ENCODE data around the gene ENTPD8.
"Not testable (repeated sequence)": the region's sequence is repeated elsewhere in the genome, so short reads cannot be mapped to it uniquely, and the experiment has no call there.

Gene ENTPD8

DNA sequence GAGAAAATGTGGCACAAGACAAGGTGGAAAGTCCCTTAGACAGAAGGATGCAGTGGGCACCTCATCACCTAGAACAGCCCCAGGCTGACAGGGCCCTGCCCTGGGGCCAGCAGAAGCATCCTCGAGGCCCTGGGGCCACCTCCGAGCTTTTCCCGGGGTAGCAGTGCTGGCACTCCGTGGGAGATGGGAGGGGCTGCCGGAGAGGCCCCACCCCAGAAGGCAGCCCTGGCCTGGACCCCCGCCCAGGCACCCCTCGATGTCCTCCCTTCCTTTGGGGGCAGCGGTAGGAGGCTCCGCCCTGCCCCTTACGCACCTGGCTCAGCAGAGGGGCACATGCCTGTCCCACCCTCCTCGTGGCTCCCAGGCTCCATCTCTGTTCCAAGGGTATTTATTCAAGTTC is 35.7 kb upstream of the ENTPD8 start:
- no peak for DNase-seq (ENCODE audit: low spot score)

DNA sequence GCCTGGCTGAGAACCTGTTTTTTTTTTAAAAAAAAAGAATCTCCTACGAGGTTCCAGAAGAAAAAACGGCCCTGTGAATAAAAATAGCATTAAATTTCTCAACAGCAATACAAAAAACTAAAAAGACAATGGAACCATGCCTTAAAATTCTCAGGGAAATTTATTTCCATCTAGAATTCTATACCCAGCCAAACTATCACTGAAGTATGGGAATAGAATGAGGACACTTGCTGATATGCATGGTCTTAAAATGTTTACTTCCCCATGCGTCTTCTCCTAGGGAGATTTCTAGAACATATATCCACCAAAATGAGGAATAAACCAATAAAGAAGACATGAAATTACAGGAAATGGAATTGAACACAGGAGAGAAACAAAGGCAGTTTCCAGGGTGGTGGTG is 34.5 kb upstream of the ENTPD8 start:
- DNase-seq (ENCODE audit: low spot score), result no peak

DNA sequence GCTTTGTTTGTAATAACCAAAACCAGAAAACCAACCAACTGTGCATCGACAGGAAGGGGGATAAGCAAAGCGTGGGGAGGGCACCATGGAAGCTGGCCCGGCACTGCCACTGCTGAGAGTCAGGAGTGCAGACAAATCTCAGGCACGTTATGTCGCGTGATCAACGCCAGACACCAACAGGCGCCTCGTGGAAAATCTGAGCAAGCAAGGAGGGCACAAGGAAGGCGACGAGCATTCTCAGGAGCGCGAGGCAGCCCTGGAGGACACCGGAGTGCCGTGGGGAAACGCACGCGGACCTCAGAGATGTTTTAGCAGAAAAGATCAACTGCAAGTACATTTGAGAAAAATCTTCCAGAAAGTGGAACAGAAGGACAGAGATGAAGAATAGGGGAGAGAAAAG is 33.1 kb upstream of the ENTPD8 start:
- no peak for DNase-seq (ENCODE audit: low spot score)

DNA sequence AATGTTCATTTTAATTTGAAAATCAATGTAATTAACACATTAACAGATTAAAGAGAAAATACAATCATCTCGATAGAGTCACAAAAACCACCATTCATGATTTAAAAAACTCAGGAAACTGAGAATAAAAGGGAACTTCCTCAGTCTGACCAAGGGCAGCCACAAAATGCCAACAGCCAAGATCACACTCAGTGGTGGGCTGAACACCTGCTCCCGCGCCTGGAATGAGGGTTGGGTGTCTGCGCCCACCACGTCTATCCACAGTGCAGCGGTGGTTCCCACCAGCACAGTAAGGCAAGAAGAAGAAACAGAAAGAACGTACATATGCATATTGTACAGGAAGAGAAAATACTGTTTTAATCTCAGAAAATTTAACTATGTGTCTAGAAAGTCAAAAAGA is 29.6 kb upstream of the ENTPD8 start:
- DNase-seq (ENCODE audit: low spot score), result no peak

DNA sequence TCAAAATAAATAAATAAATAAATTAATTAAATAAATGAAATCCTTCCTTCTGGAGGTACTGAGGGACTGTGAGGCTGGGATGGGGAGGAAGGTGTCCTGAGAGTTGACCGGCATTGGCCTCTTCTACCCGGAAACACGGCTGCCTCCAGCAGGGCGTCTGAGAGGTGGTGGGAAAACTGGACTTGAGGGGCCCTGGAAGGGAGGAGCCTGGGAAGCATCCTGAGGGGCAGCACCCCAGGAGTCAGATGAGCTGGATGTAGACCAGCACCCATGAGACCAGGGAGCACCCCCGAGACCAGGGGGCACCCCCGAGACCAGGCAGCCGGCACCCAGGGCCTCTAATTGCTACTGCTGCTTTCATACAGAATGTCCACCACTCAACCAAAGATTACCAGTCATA is 26.7 kb upstream of the ENTPD8 start:
- no peak for DNase-seq (ENCODE audit: low spot score)

DNA sequence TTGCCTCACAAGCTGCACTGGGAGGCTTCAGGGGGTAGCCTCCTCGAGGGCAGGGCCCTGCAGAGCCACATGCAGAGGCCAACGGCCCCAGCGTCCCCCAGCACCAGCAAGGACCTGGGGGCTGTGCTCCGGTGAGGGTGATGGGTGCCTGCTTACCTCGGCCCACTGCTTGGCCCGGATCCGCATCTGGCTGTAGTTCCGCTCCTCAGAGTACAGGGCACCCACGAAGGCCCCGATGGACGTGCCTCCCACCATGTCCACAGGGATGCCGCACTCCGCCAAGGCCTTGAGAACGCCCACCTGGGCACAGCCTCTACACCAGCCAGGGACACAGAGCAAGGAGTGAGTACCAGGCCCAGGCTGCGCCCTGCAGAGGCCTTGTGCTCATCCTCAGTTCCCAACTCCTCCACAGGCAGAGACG is 26.0 kb upstream of the ENTPD8 start:
- DNase-seq (ENCODE audit: low spot score), result no peak

DNA sequence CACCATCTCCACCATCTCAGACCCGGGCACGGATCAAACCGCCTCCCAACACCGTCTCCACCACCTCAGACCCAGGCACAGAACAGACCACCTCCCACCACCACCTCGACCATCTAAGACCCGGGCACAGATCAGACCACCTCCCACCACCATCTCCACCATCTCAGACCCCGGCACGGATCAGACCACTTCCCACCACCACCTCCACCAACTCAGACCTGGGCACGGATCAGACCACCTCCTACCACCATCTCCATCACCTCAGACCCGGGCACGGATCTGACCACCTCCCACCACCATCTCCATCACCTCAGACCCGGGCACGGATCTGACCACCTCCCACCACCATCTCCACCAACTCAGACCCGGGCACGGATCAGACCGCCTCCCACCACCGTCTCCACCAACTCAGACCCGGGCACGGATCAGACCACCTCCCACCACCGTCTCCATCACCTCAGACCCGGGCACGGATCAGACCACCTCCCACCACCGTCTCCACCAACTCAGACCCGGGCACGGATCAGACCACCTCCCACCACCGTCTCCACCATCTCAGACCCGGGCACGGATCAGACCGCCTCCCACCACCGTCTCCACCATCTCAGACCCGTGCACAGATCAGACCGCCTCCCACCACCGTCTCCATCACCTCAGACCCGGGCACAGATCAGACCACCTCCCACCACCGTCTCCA is 25.4 kb upstream of the ENTPD8 start:
- DNase-seq (ENCODE audit: low spot score), result not testable (repeated sequence)

DNA sequence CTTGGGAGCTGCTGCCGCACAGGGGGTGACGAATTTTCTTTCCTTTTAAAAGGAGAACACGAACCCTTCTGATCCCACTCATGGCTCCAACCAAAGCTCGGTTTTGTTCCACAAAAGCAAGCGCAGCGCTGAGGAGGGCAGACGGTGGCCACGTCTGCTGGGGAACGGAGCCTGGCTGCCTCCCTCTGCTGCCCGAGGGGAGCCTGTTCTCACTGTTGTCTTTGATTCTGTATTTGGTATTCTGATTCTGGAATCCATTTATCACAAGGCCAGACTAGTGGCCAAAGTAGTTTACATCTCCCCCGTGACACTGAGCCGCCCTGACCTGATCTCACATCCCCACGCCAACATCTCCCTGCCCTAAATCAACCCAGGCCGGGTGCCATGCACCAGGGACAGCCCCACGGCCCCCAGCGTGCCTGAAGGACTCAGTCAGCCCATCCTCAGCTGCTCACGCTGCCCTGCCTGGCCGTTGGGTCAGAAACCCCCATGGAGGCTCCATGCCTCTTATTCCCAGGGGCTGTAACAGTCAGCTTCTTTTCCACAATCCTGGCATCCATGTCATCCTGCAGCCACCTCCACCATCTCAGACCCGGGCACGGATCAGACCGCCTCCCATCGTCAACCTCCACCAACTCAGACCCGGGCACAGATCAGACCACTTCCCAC is 24.7 kb upstream of the ENTPD8 start:
- no peak for DNase-seq (ENCODE audit: low spot score)

DNA sequence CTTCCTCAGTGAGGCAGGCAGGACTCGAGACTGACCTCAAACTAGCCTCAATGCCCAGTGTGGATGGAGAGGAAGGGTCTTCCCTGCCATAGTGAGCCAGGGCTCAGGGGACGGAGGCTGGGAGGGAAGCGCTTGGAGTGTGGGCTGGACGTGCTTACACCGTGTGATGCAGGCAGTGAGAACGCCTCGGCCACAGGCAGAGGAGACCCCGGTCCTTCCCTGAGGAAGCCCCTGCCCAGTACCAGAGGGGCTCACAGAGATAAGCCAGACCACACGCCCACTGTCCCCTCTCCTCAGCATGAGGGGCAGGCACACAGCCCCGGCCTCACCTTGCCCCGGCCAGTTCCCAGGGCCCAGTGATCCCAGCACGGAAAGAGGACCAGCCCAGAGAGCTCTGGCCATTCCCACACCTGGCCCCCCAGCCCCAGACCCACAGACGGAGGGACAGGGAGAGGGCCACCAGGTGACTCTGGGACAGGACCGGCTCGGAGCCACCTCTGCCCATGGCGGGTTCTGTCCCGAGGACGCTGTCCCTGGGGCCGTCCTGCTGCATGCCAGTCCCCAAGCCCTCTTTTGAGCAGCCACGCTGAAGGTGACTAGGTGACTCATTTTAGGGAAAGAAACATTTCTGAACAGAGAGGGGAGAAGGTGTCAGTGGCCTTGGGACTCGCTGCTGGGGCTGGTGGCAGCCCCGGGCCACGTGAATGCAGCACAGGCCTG is 24.0 kb upstream of the ENTPD8 start:
- no peak for DNase-seq (ENCODE audit: low spot score)

DNA sequence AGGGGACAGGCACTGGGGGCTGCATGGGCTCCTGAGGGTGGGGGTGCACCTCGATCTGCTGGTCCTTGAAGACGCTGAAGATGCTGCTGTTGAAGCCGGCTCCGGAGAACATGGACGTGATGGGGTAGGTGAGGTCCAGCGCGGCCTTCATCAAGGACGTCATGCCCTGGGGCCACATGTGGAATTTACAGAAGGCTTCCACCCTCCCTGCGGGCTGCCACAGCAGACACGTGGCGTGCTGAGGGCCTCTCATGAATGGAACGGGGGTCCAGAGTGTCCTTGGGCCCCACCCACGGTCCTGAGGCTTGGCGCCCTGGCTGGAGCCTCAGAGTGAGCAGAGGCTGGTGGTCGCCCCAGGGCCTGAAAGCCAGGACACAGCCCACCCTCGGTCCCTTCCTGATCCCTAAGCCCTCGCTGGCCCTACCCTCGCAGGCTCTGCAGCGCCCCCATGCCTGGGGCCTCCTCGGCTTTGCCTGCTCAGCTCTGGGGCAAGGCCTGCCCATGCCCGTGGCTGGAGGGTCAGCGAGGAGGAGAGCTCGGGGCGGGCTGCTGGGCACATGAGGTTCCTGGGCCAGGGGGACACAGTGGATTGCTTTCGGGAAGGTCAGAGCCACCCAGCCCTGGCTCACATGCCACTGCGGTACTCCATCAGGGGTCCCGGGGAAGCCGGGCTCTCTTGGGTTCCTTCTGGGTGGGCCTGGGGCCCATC is 23.3 kb upstream of the ENTPD8 start:
- DNase-seq (ENCODE audit: low spot score), result no peak

DNA sequence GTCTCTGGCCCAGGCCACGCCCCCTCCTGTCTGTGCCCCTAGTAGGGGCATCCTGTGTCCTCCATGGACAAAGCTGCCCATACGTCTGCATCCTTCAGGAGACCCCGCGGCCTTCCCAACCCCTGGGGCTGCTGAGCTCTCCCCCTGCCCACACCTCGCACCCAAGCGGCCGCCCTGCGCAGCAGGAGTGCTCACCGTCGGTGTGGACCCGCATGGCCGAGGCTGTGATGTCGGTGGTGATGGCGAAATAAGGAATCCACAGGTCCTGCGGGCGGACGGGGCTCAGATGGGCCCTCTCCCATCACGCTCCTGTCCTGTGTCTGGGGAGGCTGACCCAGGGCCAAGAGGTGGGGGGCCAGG is 22.8 kb upstream of the ENTPD8 start:
- no peak for DNase-seq (ENCODE audit: low spot score)

DNA sequence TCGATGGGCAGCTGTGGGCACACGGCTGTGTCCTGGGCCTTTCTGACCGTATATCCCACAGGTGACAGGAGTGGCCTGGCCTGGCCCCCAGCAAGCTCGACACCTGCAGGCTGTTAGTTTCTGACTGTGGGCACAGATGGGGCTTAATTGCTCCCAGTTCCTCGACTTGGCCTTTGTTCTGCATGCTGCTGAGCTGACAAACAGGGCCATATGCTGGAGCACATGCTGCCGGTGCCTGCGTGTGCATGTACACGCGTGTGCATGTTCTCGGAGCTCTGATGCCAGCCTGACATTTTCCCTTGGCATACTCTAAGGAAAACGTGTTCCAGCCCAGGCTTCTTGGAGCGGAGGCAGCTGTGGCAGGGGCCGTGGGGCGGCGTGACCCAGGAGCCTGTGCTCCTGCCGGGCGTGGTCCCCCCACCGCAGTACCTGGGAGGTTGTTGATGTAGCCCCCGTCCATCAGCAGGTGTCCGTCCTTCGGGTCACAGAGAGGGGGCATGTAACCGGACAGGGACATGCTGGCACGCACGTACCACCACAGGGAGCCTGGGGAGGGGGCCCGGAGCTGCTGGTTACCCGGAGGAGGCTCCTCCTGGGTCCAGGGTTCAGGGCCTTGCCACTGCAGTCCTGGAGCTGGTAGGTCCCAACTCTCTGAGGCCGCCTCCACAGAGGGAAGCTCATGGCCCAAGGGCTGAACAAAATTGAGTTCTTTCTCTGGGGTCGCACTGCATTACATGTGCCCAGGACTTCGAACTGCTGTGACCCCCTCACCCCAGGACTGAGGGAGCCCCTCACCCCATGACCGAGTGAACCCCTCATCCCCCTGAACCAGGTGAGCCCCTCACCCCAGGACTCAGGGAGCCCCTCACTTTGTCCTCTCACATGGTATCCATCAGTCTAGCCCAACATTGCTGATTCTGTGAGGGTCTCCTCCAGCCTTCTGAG is 22.1 kb upstream of the ENTPD8 start:
- no peak for DNase-seq (ENCODE audit: low spot score)

DNA sequence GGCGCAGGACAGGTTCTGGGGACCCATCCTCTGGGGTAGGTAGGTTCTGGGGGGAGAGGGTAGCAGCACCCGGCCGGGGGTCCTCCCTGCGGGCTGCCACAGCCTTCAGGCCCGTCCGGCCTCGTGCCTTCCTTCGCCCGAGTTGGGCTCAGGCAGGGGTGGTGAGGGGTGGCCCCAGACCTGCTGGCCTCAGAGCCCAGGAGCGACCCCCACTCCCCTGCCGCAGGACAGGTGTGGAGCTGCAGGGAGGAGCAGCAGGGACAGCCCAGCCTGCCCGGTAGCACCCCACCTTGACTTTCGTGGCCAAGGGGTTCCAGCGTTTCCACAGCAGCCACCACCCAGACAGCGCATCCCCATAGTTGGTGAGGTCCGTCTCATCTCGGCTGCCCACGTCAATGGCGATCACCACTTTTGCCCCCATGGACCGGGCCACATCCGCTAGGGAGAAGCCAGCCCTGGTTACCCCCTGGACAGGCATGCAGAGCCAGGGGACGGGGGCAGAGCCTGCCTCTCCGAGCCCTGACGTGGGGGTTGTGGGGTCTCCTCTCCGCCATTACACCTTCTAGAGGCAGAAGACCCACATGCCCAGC is 21.3 kb upstream of the ENTPD8 start:
- no peak for DNase-seq (ENCODE audit: low spot score)

DNA sequence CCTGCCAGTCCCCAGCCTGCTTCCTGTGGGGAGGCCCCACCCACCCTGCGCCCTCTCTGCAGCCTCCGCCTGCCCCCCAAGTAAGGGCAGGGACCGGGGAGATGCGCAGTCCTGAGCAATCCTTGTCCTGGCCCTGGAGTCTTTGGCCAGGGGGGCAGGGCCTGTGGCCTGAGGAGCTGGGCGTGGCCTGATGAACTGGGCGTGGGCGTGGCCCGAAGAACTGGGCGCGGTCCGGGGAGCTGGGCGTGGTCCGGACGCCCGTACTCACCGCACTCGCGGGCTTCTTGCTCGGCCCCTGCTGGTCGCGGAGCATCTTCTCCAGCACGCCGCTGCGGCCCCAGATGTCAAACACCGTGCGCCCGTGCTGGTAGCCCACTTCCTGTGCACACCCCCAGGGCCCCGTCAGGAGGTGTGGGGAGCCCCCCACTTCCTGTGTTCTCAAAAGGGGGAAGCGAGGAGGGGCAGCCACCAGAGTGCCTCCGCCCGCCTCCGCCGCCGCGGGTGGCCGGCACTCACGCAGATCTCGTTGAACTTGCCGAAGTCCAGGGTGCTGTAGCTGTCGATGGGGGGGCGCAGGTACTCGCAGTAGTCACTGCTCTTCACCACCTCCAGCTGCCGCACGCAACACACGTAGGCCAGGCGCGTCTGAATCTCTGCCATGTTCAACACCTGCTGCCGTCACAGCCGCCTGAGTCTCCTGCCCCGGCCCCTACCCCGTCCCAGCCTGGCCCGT is 20.7 kb upstream of the ENTPD8 start:
- no peak for DNase-seq (ENCODE audit: low spot score)

DNA sequence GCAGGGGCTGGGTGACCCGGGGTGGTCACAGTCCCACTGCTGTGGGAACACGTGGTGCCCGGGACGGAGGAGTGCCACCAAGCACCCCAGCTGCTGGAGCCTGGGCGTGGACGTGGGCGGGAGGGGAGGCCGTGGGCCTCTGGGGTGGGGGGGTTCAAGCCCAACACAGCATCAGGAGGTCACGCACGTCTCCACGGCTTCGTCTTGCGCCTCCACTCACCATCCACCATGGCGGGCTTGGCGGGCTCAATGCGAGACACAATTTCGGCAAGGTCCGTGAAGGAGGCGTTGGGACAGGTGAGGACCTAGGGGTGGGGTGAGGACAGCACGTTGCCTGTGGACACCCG is 20.1 kb upstream of the ENTPD8 start:
- no peak for DNase-seq (ENCODE audit: low spot score)

DNA sequence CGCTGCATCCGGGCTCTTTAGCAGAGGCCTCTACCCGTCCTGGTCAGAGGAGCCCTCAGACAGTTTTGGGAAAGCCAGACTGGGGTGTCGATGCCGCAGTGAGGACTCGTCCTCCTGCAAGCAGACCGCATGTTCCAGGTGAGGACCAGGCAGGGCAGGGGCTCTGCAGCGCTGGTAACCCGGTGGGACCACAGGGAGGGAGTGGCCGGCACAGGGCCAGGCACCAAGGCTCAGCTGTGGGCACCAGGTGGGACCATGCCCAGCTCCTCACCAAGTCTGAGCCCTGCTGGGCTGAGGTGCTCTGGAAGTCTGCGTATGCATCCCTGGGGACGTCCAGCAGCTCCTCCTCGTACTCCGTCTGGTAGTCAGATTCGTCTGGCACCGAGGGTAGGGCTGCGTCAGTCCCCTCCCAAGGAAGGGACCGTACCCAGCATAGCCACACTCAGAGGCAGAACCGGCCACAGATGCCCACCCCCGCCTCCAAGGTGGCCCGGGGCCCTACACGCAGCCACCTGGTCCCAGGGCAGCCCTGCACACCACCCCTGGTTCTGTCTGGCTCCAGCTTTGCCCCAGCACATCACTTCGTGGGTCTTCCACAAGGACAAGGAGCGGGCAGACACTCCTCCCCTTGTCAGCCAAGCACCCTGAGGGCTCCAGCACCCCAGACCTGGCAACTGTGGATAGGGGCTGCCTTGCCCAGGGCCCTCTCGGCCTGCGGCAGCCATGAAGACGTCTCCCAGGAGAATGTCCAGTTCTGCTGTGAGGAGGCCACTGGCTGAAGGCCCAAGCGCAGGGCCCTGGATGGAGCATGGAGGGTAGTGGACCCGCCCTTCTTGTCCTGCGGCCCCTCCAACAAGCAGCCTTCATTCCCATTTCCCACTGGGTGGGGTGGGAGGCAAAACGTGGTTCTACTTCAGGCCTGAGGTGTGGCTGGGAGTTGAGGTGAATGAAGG is 19.5 kb upstream of the ENTPD8 start:
- DNase-seq (ENCODE audit: low spot score), result no peak

DNA sequence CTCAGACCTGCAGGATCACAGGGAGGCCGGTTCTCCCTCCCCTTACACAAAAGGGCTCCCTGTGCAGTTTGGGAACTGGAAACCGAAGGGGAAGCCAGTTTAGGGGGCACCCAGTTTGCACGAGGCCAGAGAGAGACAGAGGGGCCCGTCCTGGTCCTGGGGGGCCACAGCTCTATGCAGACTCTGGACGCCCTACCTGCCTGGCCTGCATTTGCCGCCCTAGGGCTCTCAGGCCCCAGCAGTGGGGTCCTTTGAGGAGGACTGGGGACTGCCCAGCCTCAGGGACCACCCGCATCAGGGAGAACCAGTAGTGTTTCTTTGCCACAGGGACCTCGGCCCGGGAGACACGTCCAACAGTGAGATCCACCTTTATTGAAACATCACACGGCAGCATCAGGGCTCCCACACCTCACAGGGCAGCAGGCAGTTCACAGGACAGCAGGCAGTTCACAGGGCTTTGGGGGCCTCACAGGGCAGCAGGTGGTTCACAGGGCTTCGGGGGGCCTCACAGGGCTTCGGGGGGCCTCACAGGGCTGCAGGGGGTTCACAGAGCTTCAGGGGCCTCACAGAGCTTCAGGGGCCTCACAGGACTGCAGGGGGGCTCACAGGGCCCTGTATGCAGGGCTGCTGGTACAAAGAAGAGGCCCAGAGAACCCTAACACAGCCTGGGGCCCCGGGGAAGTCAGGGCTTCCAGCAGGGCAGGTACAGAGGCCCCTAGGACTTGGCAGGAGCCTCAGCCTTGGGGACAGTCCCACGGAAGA is 18.6 kb upstream of the ENTPD8 start:
- peak; percentile 71 for DNase-seq (ENCODE audit: low spot score)

DNA sequence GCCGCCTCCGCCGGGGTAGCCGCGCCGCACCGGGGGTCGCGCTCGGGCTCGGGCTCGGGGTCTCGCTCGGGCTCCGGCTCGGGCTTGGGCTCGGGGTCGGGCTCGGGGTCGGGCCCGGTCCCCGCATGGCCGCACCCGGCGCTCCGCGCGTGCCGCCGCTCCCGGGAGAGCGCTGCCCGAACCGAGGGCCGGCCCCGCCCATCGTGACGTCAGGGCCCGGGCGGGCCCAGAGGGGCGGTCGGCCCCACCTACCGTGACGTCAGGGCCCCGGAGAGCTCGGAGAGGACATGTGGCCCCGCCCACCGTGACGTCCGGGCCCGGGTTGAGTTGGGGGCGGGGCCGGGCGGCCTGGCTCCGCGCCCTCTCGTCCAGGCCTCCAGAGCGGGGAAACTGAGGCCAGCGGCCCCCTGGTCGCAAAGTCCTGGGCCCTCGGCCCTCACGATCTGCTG is 18.0 kb upstream of the ENTPD8 start, which contains the start of gene NSMF:
Gene NSMF, minus strand, starts transcription at position 183 of the 449 bp plus-strand sequence. CDS start 232 bp downstream, outside the sequence.
- DNase-seq (ENCODE audit: low spot score), result peak; percentile 100
